K562 (cell line): ENCODE data around the gene CACNG8. TPM values are rescaled to one million over a fixed set of nuclear protein-coding genes. Genes with fewer than 3 reads are reported as not detected.

Experiments used
- ATAC-seq: fragments of 200-7000 bp; cut with Tn5 transposase; 3 replicates; pipeline ENCODE4 v1.9.1; 2020; ENCODE audit warnings: moderate library complexity
- BruUV-seq: library from RNA; stranded (reverse); fragments of 400-500 nt; replicated peaks from 2 replicates; lab custom pipeline; 2021; lab: Mats Ljungman, UMichigan
- CTCF ChIA-PET: fragments of 300-600 bp; formaldehyde crosslinking; extraction: SDS; loops from one replicate; lab custom pipeline; 2021; ENCODE audit warnings: low intra/inter-chr PET ratio; lab: Yijun Ruan, JAX
- POLR2A ChIA-PET: fragments of 300-600, 350-650 bp; sonication (Branson Sonifier 250); formaldehyde crosslinking; extraction: SDS; loops from one replicate; lab custom pipeline; 2021; ENCODE audit warnings: antibody characterized with exemption, inconsistent platforms; lab: Yijun Ruan, JAX
- DNase-seq, 4 experiments: peaks; one replicate each; pipeline versions ENCODE4 v3.0.0 to v3.0.0-alpha.2; 2011 to 2018; ENCODE audit warnings: low spot score in 3 of 4, mixed read lengths in 3 of 4; ENCODE audit errors: extremely low read depth in 1 of 4
- FAIRE-seq: peaks from 2 replicates; lab custom pipeline; 2011; peaks lifted over from hg19 to GRCh38; lab: Jason Lieb, UNC
- H2AFZ ChIP-seq: 2 replicates; pipeline ENCODE4 v1.6.0; 2011; ENCODE audit warnings: low read depth, low read length, control low read depth, inconsistent platforms
- H3K27ac ChIP-seq: fragments of 200-600 bp; 3 replicates; pipeline ENCODE4 v1.8.0; 2011; ENCODE audit warnings: low read depth, mild to moderate bottlenecking, control low read depth, inconsistent platforms, low read length, moderate library complexity, mixed read lengths; ENCODE audit errors: extremely low read depth
- H3K27me3 ChIP-seq, 2 experiments: fragments of 300-600 bp in 1 of 2; 2 replicates in 1 of 2; 3 replicates in 1 of 2; pipeline versions ENCODE4 v1.6.0 to v1.8.0; 2011; ENCODE audit warnings: inconsistent platforms in 2 of 2, low read length in 2 of 2, mild to moderate bottlenecking in 1 of 2, mixed read lengths in 1 of 2, moderate library complexity in 1 of 2; ENCODE audit not compliant: control insufficient read depth in 2 of 2, insufficient read depth in 2 of 2
- H3K36me3 ChIP-seq: fragments of 300-600 bp; 3 replicates; pipeline ENCODE4 v1.8.0; 2011; ENCODE audit warnings: mild to moderate bottlenecking, low read length, inconsistent platforms; ENCODE audit not compliant: control insufficient read depth, insufficient read depth
- H3K4me1 ChIP-seq, 2 experiments: fragments of 200-600 bp in 1 of 2; replicated peaks in 1 of 2; 2 replicates in 1 of 2; 3 replicates in 1 of 2; pipeline versions ENCODE4 v1.5.1 to v1.8.0; 2011; ENCODE audit warnings: inconsistent platforms in 2 of 2, low read length in 2 of 2, mild to moderate bottlenecking in 1 of 2, mixed read lengths in 1 of 2, moderate library complexity in 1 of 2; ENCODE audit not compliant: control insufficient read depth in 2 of 2, insufficient read depth in 2 of 2
- H3K4me2 ChIP-seq: 2 replicates; pipeline ENCODE4 v1.6.1; 2011; ENCODE audit warnings: low read length, control low read depth, inconsistent platforms, mixed read lengths; ENCODE audit not compliant: insufficient read depth
- H3K4me3 ChIP-seq: fragments of 200-600 bp; sonication (generic), shearing (Covaris generic); 2 replicates; pipeline ENCODE4 v1.5.1; 2016; ENCODE audit warnings: control low read depth, inconsistent platforms
- H3K79me2 ChIP-seq: fragments of 200-600 bp; 3 replicates; pipeline ENCODE4 v1.8.0; 2011; ENCODE audit warnings: low read length, inconsistent platforms; ENCODE audit not compliant: control insufficient read depth, insufficient read depth
- H3K9ac ChIP-seq, 2 experiments: 2 replicates each; pipeline versions ENCODE4 v1.6.0 to v1.6.1; 2011; ENCODE audit warnings: low read depth in 2 of 2, low read length in 2 of 2, control low read depth in 1 of 2, inconsistent platforms in 1 of 2, mild to moderate bottlenecking in 1 of 2, mixed read lengths in 1 of 2; ENCODE audit not compliant: insufficient read depth in 1 of 2
- H3K9me1 ChIP-seq: one replicate; pipeline ENCODE4 v1.6.0; 2011; ENCODE audit warnings: inconsistent platforms, mild to moderate bottlenecking, low read length, moderate library complexity; ENCODE audit not compliant: control insufficient read depth, insufficient read depth
- H3K9me3 ChIP-seq: replicated peaks from 2 replicates; pipeline ENCODE4 v1.5.1; 2011; ENCODE audit warnings: low read depth, low read length, inconsistent platforms; ENCODE audit not compliant: control insufficient read depth, insufficient read depth
- H4K20me1 ChIP-seq: replicated peaks from 2 replicates; pipeline ENCODE4 v1.6.1; 2011; ENCODE audit warnings: low read length, inconsistent platforms, mixed read lengths; ENCODE audit not compliant: control insufficient read depth, insufficient read depth
- ATF7 ChIP-seq: fragments of 450-650 bp; IDR thresholded peaks from 2 replicates; pipeline ENCODE4 v1.7.1; 2014; ENCODE audit warnings: mild to moderate bottlenecking, moderate library complexity
- CC2D1A ChIP-seq: fragments of 450-650 bp; IDR thresholded peaks from 2 replicates; pipeline ENCODE4 v1.6.1; 2017; ENCODE audit warnings: mild to moderate bottlenecking
- FOXJ2 ChIP-seq: fragments of 200-800 bp; sonication (Bioruptor generic); IDR thresholded peaks from 2 replicates; pipeline ENCODE4 v1.6.1; 2016; ENCODE audit warnings: missing genetic modification characterization, missing compliant biosample characterization
- JUN ChIP-seq, 2 experiments: sonication (generic) in 1 of 2; formaldehyde crosslinking in 1 of 2; IDR thresholded peaks; 2 replicates each; pipeline versions ENCODE4 v1.6.1 to v1.8.0; 2012 to 2022; ENCODE audit warnings: borderline replicate concordance in 2 of 2, mild to moderate bottlenecking in 2 of 2, improper control_type of control experiment in 1 of 2, low read depth in 1 of 2, low read length in 1 of 2, missing genetic modification reagents in 1 of 2
- MCM5 ChIP-seq: fragments of 450-650 bp; IDR thresholded peaks from 2 replicates; pipeline ENCODE4 v1.6.1; 2016; ENCODE audit warnings: low read depth
- NBN ChIP-seq: fragments of 450-650 bp; IDR thresholded peaks from 2 replicates; pipeline ENCODE4 v1.6.1; 2016; ENCODE audit warnings: low read depth, mild to moderate bottlenecking
- PREB ChIP-seq: sonication (generic); formaldehyde crosslinking; IDR thresholded peaks from 2 replicates; pipeline ENCODE4 v1.8.1; 2023; ENCODE audit warnings: mild to moderate bottlenecking, missing genetic modification reagents
- SAP30 ChIP-seq: fragments of 200-600 bp; sonication (generic); IDR thresholded peaks from 2 replicates; pipeline ENCODE4 v1.6.1; 2012; ENCODE audit warnings: borderline replicate concordance, low read depth, mild to moderate bottlenecking, moderate library complexity, low read length, control low read depth, inconsistent platforms; ENCODE audit not compliant: insufficient read depth, poor library complexity, severe bottlenecking
- ZNF121 ChIP-seq: sonication (generic); formaldehyde crosslinking; conservative IDR thresholded peaks from 2 replicates; pipeline ENCODE4 v1.8.0; 2022; ENCODE audit warnings: missing genetic modification reagents
- ZNF695 ChIP-seq: fragments of 450-650 bp; formaldehyde crosslinking; IDR thresholded peaks from 2 replicates; pipeline ENCODE4 v1.4.0; 2020; ENCODE audit warnings: mild to moderate bottlenecking, moderate library complexity
- WGBS: fragments of 100-300 bp; shearing (Covaris generic); methylation state at CpG from one replicate; pipeline ENCODE4 v1.1.6; 2016; ENCODE audit warnings: low coverage, mixed read lengths; ENCODE audit not compliant: insufficient coverage; ENCODE audit errors: missing lambda C conversion rate; 5-methylcytosine and 5-hydroxymethylcytosine counted together
- in situ Hi-C: fragments of 300-500 bp; cut with MboI; formaldehyde crosslinking; loops from 4 replicates; pipeline ENCODE4 v1.15.0; 2018; ENCODE audit warnings: inconsistent platforms, mixed read lengths
- intact Hi-C: fragments of 100-400 bp; cut with micrococcal nuclease; formaldehyde crosslinking; loops from 2 replicates; pipeline ENCODE4 v1.14.2; 2022
- polyA plus RNA-seq, 8 experiments: library from polyadenylated mRNA; depleted of rRNA in 4 of 8; stranded (reverse) in 5 of 8; unstranded in 3 of 8; fragments of >200 nt; fragmentation: Nextera tagmentation in 2 of 8; fragmentation: Illumina TruSeq in 1 of 8; extraction: Ambion mirVana in 2 of 8; extraction: Trizol in 1 of 8; gene quantifications; 2 replicates each; pipeline versions ENCODE4 v1.2.1 to v1.2.3, GENCODE V29; 2011 to 2014; ENCODE audit warnings: inconsistent platforms in 1 of 8, missing spikeins in 1 of 8
- total RNA-seq, 7 experiments: library from RNA; depleted of rRNA in 6 of 7; stranded (reverse); fragments of >200 nt in 6 of 7; fragmentation: Illumina TruSeq in 2 of 7; extraction: Trizol in 2 of 7; gene quantifications; 2 replicates each; pipeline versions ENCODE4 v1.2.1 to v1.2.3, GENCODE V29; 2011 to 2021; ENCODE audit warnings: low replicate concordance in 1 of 7

Gene CACNG8
- total and polyA plus RNA-seq, 9 of the 15 experiments (the other 6 are each of a cell fraction or from before 2014, with no cell fraction given) = 0.02 to 0.05 TPM; not detected in 7

GRCh38 chr19:54009440-54009839 lies 46.7 kb downstream of the CACNG8 start (continued):
- TF ChIP-seq SAP30 (no peak), JUN (IDR thresholded peaks at IDR 0.05; ENCODE audit: borderline replicate concordance, low read depth, low read length) (no peak), JUN (CRISPR knock-in tag; IDR thresholded peaks at IDR 0.05; ENCODE audit: borderline replicate concordance) (no peak), MCM5 (no peak), CC2D1A (no peak), PREB (no peak), NBN (no peak), ATF7 (no peak), FOXJ2 (tag) (no peak)

GRCh38 chr19:54010474-54010873 lies 47.7 kb downstream of the CACNG8 start:
- WGBS = 0% methylated on average over 3 of the region's 6 CpGs
- POLR2A ChIA-PET = no interaction called here
- Histone ChIP-seq H3K9ac (no peak overlapping the region), H2AFZ (no peak overlapping the region), H3K79me2 (no peaks in the 10 kb centered on the region), H3K9me1 (no peaks in the 10 kb centered on the region), H3K27me3 (peaks cover 17 to 26% of the 10 kb centered on the region in 2 experiments), H3K4me1 (no peaks in the 10 kb centered on the region; a peak in 1 of 5 replicates)
- CTCF ChIA-PET = no interaction called here
- in situ Hi-C loops = no loop called here
- TF ChIP-seq ZNF695 (no peak), ZNF121 (CRISPR knock-in tag) (peak; percentile 68)
- TF ChIP-seq, all 486 proteins: peak for 1
- ATAC-seq (no peak), DNase-seq (no peak), FAIRE-seq (no peak)
- intact Hi-C loops = no loop called here
- H3K9me3 ChIP-seq = no peaks in the 10 kb centered on the region
- no peak overlapping the region for H3K4me3 ChIP-seq
- H4K20me1 ChIP-seq = no peaks in the 10 kb centered on the region
- no TSS peak for BruUV-seq
- no peak overlapping the region for H3K4me2 ChIP-seq
- H3K36me3 ChIP-seq = no peaks in the 10 kb centered on the region
- H3K27ac ChIP-seq = no peak overlapping the region
